GM10248 (cell line): ENCODE measurements around the gene HDAC6.

Source experiments
- CTCF ChIA-PET: fragments of 300-600 bp; sonication (Branson Sonifier 250); formaldehyde crosslinking; extraction: SDS; loops from one replicate; lab custom pipeline; 2021; ENCODE audit warnings: antibody characterized with exemption; lab: Yijun Ruan, JAX
- POLR2A ChIA-PET: fragments of 350-650 bp; sonication (Branson Sonifier 250); formaldehyde crosslinking; extraction: SDS; loops from one replicate; lab custom pipeline; 2020; ENCODE audit warnings: antibody characterized with exemption; lab: Yijun Ruan, JAX
- DNase-seq: peaks from one replicate; pipeline ENCODE4 v3.0.0; 2012; ENCODE audit errors: extremely low spot score
- CTCF ChIP-seq: IDR thresholded peaks from 2 replicates; pipeline ENCODE4 v1.5.1; 2012; ENCODE audit warnings: mild to moderate bottlenecking, low read depth; ENCODE audit errors: extremely low read depth, missing control alignments, control extremely low read depth

Gene HDAC6

GRCh38 chrX:48827654-48827968 is 25.7 kb downstream of the HDAC6 start:
- TF ChIP-seq CTCF, result no peak

GRCh38 chrX:48829016-48829735 is 27.3 kb downstream of the HDAC6 start:
- ChIA-PET POLR2A (interaction anchor here (0.7 kb wide), 1 partner anchor 288 kb away, joined by 3 read pairs; no protein-coding TSS in a partner anchor), CTCF (no interaction called here)
- DNase-seq, result no peak
- no peak for TF ChIP-seq CTCF

More at GRCh38 chrX:48827654-48827968, 25.7 kb downstream of the HDAC6 start:
- ChIA-PET POLR2A (no interaction called here), CTCF (no interaction called here)
- DNase-seq, result no peak

- DNase-seq, result no peak
- ChIA-PET CTCF (no interaction called here), POLR2A (no interaction called here)
- no peak for TF ChIP-seq CTCF
Measured at GRCh38 chrX:48831136-48831908, 29.5 kb downstream of the HDAC6 start.

- ChIA-PET POLR2A (no interaction called here), CTCF (no interaction called here)
- DNase-seq, result no peak
- TF ChIP-seq CTCF, result no peak
Measured at GRCh38 chrX:48831909-48832291, 30.0 kb downstream of the HDAC6 start.

GRCh38 chrX:48833542-48834138 is 31.8 kb downstream of the HDAC6 start:
- TF ChIP-seq CTCF, result no peak
- ChIA-PET CTCF (interaction anchor here (1.2 kb wide), 1 partner anchor 17 kb away, joined by 3 read pairs; no protein-coding TSS in a partner anchor), POLR2A (no interaction called here)
- no peak for DNase-seq

GRCh38 chrX:48834383-48834709 is 32.5 kb downstream of the HDAC6 start:
- DNase-seq, result no peak
- ChIA-PET CTCF (interaction anchor here (1.2 kb wide), 1 partner anchor 18 kb away, joined by 3 read pairs; no protein-coding TSS in a partner anchor), POLR2A (no interaction called here)
- TF ChIP-seq CTCF, result no peak
